Naive thymus-derived CD4-positive, alpha-beta T cell (primary cell): ENCODE measurements around the gene B3GNT3. TPM values are rescaled to one million over a fixed set of nuclear protein-coding genes. Genes with fewer than 3 reads are reported as not detected.
"Not testable (repeated sequence)": the region's sequence is repeated elsewhere in the genome, so short reads cannot be mapped to it uniquely, and the experiment has no call there.

ENCODE experiments used
- ATAC-seq: fragments of 150-1000 bp; cut with Tn5 transposase; 2 replicates; pipeline ENCODE4 v1.10.0; 2021; ENCODE audit warnings: mild to moderate bottlenecking, moderate library complexity
- CTCF ChIA-PET: fragments of 350-600 bp; sonication (Branson Sonifier 250); formaldehyde crosslinking; loops from one replicate; lab custom pipeline; 2021; ENCODE audit warnings: antibody characterized with exemption; lab: Charles Lee
- POLR2A ChIA-PET: fragments of 350-600 bp; sonication (Branson Sonifier 250); formaldehyde crosslinking; loops from one replicate; lab custom pipeline; 2021; ENCODE audit warnings: antibody characterized with exemption, inconsistent platforms; lab: Charles Lee
- DNase-seq, 9 donors: peaks; one replicate each; pipeline versions ENCODE4 v3.0.0 to v3.0.0-alpha.2; 2020 to 2022; ENCODE audit warnings: mixed read lengths in 1 of 9
- H3K27ac ChIP-seq: one replicate; pipeline ENCODE4 v1.7.0; 2013; ENCODE audit warnings: mild to moderate bottlenecking, low read depth, low read length, moderate library complexity
- H3K27me3 ChIP-seq, 2 donors: one replicate each; pipeline ENCODE4 v1.7.0; 2013; ENCODE audit warnings: low read length in 2 of 2, mild to moderate bottlenecking in 2 of 2, moderate library complexity in 2 of 2; ENCODE audit not compliant: control insufficient read depth in 2 of 2, insufficient read depth in 2 of 2
- H3K36me3 ChIP-seq, 3 experiments: 1 replicate in 2 of 3; 2 replicates in 1 of 3; pipeline ENCODE4 v1.7.0; 2013; ENCODE audit warnings: low read length in 3 of 3, mild to moderate bottlenecking in 3 of 3, moderate library complexity in 1 of 3; ENCODE audit not compliant: insufficient read depth in 3 of 3, control insufficient read depth in 2 of 3
- H3K4me1 ChIP-seq, 2 donors: one replicate each; pipeline ENCODE4 v1.7.0; 2013; ENCODE audit warnings: low read length in 2 of 2, mild to moderate bottlenecking in 2 of 2, moderate library complexity in 1 of 2; ENCODE audit not compliant: control insufficient read depth in 2 of 2, insufficient read depth in 2 of 2
- H3K4me3 ChIP-seq: 2 replicates; pipeline ENCODE4 v1.7.0; 2013; ENCODE audit warnings: mild to moderate bottlenecking, low read length
- H3K9me3 ChIP-seq, 3 experiments: 1 replicate in 2 of 3; 2 replicates in 1 of 3; pipeline ENCODE4 v1.7.0; 2013; ENCODE audit warnings: low read length in 3 of 3; ENCODE audit not compliant: control insufficient read depth in 2 of 3
- H3K27ac Mint-ChIP-seq, 9 donors: one replicate each; pipeline ENCODE4 v1.8.0; 2020 to 2022; ENCODE audit warnings: mixed read lengths in 9 of 9, mild to moderate bottlenecking in 8 of 9, moderate library complexity in 5 of 9, inconsistent platforms in 2 of 9
- H3K27me3 Mint-ChIP-seq, 5 donors: one replicate each; pipeline ENCODE4 v1.8.0; 2021 to 2022; ENCODE audit warnings: mixed read lengths in 5 of 5, mild to moderate bottlenecking in 1 of 5
- H3K36me3 Mint-ChIP-seq, 5 donors: one replicate each; pipeline ENCODE4 v1.8.0; 2020 to 2022; ENCODE audit warnings: mixed read lengths in 5 of 5, mild to moderate bottlenecking in 3 of 5, inconsistent platforms in 1 of 5
- H3K4me1 Mint-ChIP-seq, 7 donors: one replicate each; pipeline ENCODE4 v1.8.0; 2020 to 2022; ENCODE audit warnings: mixed read lengths in 7 of 7, mild to moderate bottlenecking in 3 of 7, inconsistent platforms in 1 of 7
- H3K4me3 Mint-ChIP-seq, 10 donors: one replicate each; pipeline ENCODE4 v1.8.0; 2020 to 2022; ENCODE audit warnings: mild to moderate bottlenecking in 10 of 10, mixed read lengths in 10 of 10, moderate library complexity in 6 of 10, inconsistent platforms in 2 of 10
- H3K9me3 Mint-ChIP-seq, 11 donors: one replicate each; pipeline ENCODE4 v1.8.0; 2020 to 2022; ENCODE audit warnings: mixed read lengths in 11 of 11, mild to moderate bottlenecking in 4 of 11, inconsistent platforms in 1 of 11, moderate library complexity in 1 of 11
- intact Hi-C, 2 donors: fragments of 100-400 bp; cut with micrococcal nuclease; formaldehyde crosslinking; loops; one replicate each; pipeline ENCODE4 v1.15.1; 2023
- polyA plus RNA-seq, 2 donors: library from polyadenylated mRNA; unstranded; fragments of 300-500 nt; fragmentation: Illumina TruSeq; gene quantifications; one replicate each; pipeline ENCODE4 v1.2.3, GENCODE V29; 2021
- total RNA-seq, 6 experiments: library from RNA in 5 of 6; stranded (reverse) in 5 of 6; gene quantifications; 1 replicate in 5 of 6; 2 replicates in 1 of 6; pipeline ENCODE4 v1.2.3 and lab custom pipeline; 2021 to 2026

The B3GNT3 gene
- total and polyA plus RNA-seq, 7 experiments from 2014 or later, result 0.43 to 1.0 (median 0.74) TPM; not detected in 3

DNA sequence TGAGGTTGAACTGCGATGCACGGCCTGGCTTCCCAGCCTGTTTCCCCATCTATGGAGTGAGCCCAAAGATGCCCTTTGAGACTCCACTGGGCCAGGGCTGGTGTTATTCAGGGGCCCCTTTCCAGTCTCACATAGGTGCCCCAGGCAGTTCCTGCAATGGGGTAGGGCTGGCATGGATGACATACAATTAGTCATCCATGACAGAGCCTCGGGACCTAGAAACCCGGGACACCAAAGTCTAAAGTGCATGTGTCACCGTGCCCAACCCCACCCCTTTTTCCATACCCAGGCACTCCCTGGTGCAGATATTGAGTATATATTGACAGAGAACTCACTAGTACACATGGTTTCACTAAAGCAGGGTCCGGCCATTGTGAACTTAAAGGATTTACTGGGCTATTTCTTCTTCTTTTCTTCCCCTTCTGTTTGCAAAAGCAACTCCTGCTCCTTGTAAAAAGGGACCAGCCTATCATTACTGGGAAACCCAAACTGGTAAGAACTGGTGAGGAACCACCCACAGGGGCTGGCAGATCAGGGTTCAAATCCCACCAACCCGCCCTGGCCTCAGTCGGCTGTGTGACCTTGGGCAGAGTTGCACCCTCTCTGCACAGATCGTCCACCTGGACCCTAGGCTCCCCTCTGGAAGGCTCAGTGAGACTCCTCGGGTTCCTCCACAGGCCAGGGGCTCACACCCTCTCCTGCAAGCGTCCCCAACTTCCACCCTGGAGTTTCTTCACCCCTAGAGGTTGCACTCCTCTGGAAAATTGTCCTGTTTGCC is 2.7 kb downstream of the B3GNT3 start:
- H3K4me3 Mint-ChIP-seq, result peak overlapping the region in 1 of 10 donors; percentile 31
- no peaks in the 10 kb centered on the region for H3K36me3 ChIP-seq
- peak overlapping the region in 3 of 9 donors; percentile 16 to 54 (median 28) for H3K27ac Mint-ChIP-seq
- H3K4me3 ChIP-seq, result no peak overlapping the region
- peaks cover 19 to 53% of the 10 kb centered on the region in 2 donors for H3K4me1 ChIP-seq
- H3K27ac ChIP-seq, result no peak overlapping the region
- H3K27me3 ChIP-seq, result no peaks in the 10 kb centered on the region
- H3K9me3 ChIP-seq, result no peaks in the 10 kb centered on the region
- DNase-seq (no peak), ATAC-seq (peak; percentile 64)
- intact Hi-C loops, result loop anchor here in 1 of 2 donors (10.0 kb wide), 1 partner anchor 137 kb away; the partner anchor contains the start of gene CCDC124
- H3K27me3 Mint-ChIP-seq, result peaks cover 0 to 26% (median 0%) of the 10 kb centered on the region in 5 donors
- no peaks in the 10 kb centered on the region for H3K9me3 Mint-ChIP-seq
- peaks cover 0 to 4% (median 0%) of the 10 kb centered on the region in 5 donors for H3K36me3 Mint-ChIP-seq
- ChIA-PET CTCF (no interaction called here), POLR2A (interaction anchor here (0.5 kb wide), 1 partner anchor 15 kb away, joined by 3 read pairs; no protein-coding TSS in a partner anchor)
- peaks cover 11 to 60% (median 43%) of the 10 kb centered on the region in 7 donors for H3K4me1 Mint-ChIP-seq

DNA sequence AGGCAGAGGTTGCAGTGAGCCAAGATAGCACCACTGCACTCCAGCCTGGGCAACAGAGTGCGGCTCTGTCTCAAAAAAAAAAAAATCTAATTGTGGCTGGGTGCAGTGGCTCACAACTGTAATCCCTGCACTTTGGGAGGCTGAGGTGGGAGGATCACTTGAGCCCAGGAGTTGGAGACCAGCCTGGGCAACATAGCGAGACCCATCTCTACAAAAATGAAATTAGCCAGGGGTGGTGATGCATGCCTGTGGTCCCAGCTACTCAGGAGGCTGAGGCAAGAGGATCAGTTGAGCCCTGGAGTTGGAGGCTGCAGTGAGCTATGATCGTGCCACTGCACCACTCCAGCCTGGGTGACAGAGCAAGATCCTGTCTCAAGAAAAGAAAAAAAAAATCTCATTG is 3.7 kb downstream of the B3GNT3 start:
- H3K27me3 ChIP-seq, ATAC-seq, DNase-seq, H3K4me3 ChIP-seq, H3K9me3 Mint-ChIP-seq, H3K9me3 ChIP-seq, H3K36me3 Mint-ChIP-seq, H3K36me3 ChIP-seq, H3K27ac ChIP-seq: not testable (repeated sequence)
- CTCF ChIA-PET, result interaction anchor here (0.9 kb wide), 1 partner anchor 15 kb away, joined by 3 read pairs; no protein-coding TSS in a partner anchor
- POLR2A ChIA-PET, result interaction anchor here (0.7 kb wide), 1 partner anchor 1065 kb away, joined by 3 read pairs; no protein-coding TSS in a partner anchor
- Mint-ChIP-seq H3K4me1 (peaks cover 17 to 61% (median 45%) of the 10 kb centered on the region in 7 donors), H3K4me3 (peak overlapping the region in 1 of 10 donors; percentile 34), H3K27me3 (peaks cover 0 to 27% (median 0%) of the 10 kb centered on the region in 5 donors), H3K27ac (peak overlapping the region in 1 of 9 donors; percentile 51)
- peaks cover 27 to 55% of the 10 kb centered on the region in 2 donors for H3K4me1 ChIP-seq
- intact Hi-C loops, result loop anchor here in 1 of 2 donors (10.0 kb wide), 1 partner anchor 136 kb away; the partner anchor contains the start of gene CCDC124

DNA sequence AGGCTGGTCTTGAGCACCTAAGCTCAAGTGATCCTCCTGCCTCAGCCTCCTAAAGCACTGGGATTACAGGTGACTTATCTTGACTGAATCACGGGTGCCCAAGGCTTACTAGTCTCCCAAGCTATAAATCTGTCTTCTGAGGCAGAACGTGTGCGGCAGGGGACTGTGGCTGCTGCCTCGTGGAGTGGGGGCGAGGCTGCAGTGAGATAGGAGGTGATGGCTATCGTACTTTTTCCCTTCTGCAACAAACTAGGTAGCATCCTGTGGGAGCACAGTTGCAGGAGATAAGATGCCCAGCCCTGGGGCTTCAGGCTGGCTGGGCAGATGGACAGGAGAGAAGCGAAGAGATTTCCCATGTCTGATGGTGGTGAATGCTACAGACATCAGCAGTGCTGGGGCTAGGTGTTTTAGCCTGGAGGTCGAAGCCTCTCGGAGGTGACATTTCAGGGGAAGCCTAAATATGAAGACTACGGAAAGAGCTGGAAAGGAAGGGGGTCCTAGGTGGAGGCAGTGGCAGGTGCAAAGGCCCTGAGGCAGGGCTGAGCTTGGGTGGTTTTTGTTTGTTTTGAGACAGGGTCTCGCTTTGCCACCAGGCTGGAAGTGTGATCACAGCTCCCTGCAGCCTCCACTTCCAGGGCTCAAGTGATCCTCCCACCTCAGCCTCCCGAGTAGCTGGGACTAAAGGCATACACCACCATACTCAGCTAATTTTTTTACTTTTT is 7.4 kb downstream of the B3GNT3 start:
- no peak for DNase-seq
- no peak overlapping the region for H3K4me3 ChIP-seq
- Mint-ChIP-seq H3K4me3 (peak overlapping the region in 9 of 10 donors; percentile 8 to 73 (median 60)), H3K4me1 (peaks cover 19 to 52% (median 36%) of the 10 kb centered on the region in 7 donors), H3K27ac (peak overlapping the region in 8 of 9 donors; percentile 54 to 95 (median 88)), H3K36me3 (peaks cover 0 to 8% (median 0%) of the 10 kb centered on the region in 5 donors), H3K27me3 (peaks cover 0 to 10% (median 0%) of the 10 kb centered on the region in 5 donors), H3K9me3 (peaks cover 0 to 2% (median 0%) of the 10 kb centered on the region in 11 donors)
- no peak for ATAC-seq
- no peaks in the 10 kb centered on the region for H3K9me3 ChIP-seq
- POLR2A ChIA-PET, result interaction anchor here (0.6 to 4.6 kb wide), 13 partner anchors 7 to 1390 kb away, joined by 3 to 41 read pairs (median 5); partner anchors contain the start of genes B3GNT3, FCHO1, JAK3 and MAP1S
- no peaks in the 10 kb centered on the region for H3K27me3 ChIP-seq
- CTCF ChIA-PET, result interaction anchor here (0.6 to 1.5 kb wide), 4 partner anchors 18 to 99 kb away, joined by 3 to 5 read pairs (median 4); no protein-coding TSS in a partner anchor
- H3K4me1 ChIP-seq, result peaks cover 15 to 27% of the 10 kb centered on the region in 2 donors
- H3K27ac ChIP-seq, result no peak overlapping the region
- H3K36me3 ChIP-seq, result no peaks in the 10 kb centered on the region
- intact Hi-C loops, result no loop called here

DNA sequence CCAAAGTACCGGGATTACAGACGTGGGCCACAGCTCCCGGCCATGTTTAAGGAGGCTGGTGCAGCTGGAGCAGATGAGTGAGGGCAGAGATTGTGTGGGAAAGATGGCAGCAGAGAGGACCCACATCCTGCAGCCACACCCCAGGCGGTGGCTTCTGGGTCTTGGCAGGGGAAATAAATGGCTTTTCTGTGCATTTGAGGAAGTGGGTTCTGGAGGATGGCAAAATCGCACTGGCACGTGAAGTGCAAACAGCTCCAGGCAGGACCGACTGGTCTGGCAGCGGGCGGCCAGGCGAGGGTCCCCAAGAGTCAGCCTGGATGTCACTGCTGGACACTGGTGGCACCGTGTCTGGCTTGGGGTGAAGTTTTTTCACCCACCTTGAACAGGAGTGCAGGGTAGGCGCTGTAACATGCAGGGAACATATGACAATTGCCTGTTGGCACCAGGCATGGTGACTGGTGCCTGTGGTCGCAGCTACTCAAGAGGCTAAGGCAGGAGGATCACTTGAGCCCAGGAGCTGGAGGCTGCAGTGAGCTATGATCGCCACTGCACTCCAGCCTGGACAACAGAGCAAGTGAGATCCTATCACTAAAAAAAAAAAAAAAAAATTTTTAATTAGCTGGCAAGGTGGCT is 8.4 kb downstream of the B3GNT3 start:
- Mint-ChIP-seq H3K27me3 (peaks cover 0 to 12% (median 0%) of the 10 kb centered on the region in 5 donors), H3K9me3 (peaks cover 0 to 2% (median 0%) of the 10 kb centered on the region in 11 donors), H3K36me3 (peaks cover 0 to 8% (median 0%) of the 10 kb centered on the region in 5 donors), H3K4me3 (peak overlapping the region; percentile 75 to 88 (median 82)), H3K27ac (peak overlapping the region; percentile 76 to 97 (median 88)), H3K4me1 (peaks cover 19 to 55% (median 40%) of the 10 kb centered on the region in 7 donors)
- Histone ChIP-seq H3K9me3 (no peaks in the 10 kb centered on the region), H3K4me3 (peak overlapping the region; percentile 38), H3K27ac (peak overlapping the region; percentile 25), H3K27me3 (no peaks in the 10 kb centered on the region), H3K4me1 (peaks cover 15 to 34% of the 10 kb centered on the region in 2 donors), H3K36me3 (no peaks in the 10 kb centered on the region)
- peak; percentile 77 for ATAC-seq
- DNase-seq, result peak in 6 of 9 donors; percentile 60 to 72 (median 69)
- ChIA-PET POLR2A (interaction anchor here (0.6 to 4.6 kb wide), 15 partner anchors 8 to 1389 kb away, joined by 3 to 41 read pairs (median 4); partner anchors contain the start of genes B3GNT3, CCDC124, JAK3 and MAP1S), CTCF (interaction anchor here (0.6 to 1.5 kb wide), 7 partner anchors 11 to 421 kb away, joined by 3 to 5 read pairs (median 3); no protein-coding TSS in a partner anchor)
- intact Hi-C loops, result loop anchor here in 1 of 2 donors (1.0 kb wide), 1 partner anchor 45 kb away; no protein-coding TSS in a partner anchor

DNA sequence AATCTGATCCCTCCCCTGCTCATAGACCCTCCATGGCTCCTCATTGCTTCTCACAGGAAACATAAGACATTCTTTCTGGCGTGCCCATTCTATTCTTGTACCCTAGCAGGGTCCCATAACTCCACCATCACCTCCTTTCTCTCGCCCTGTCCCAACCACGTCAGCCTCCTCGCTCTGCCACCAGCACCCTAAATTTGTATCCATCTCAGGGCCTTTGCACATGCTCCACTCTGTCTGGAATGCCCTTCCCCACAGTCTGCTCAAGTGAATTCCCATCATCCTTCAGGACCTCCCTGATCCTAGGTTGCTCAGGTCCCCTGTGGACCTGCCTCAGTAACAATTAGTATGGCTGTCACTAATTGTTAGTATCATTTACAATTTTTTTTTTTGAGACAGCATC is 10.5 kb downstream of the B3GNT3 start:
- Mint-ChIP-seq H3K4me3 (peak overlapping the region in 7 of 10 donors; percentile 3 to 71 (median 23)), H3K4me1 (peaks cover 19 to 56% (median 42%) of the 10 kb centered on the region in 7 donors), H3K36me3 (peaks cover 0 to 8% (median 0%) of the 10 kb centered on the region in 5 donors), H3K27ac (peak overlapping the region in 8 of 9 donors; percentile 3 to 82 (median 64)), H3K9me3 (peaks cover 0 to 2% (median 0%) of the 10 kb centered on the region in 11 donors), H3K27me3 (peaks cover 0 to 14% (median 0%) of the 10 kb centered on the region in 5 donors)
- ChIA-PET POLR2A (interaction anchor here (1.2 to 4.6 kb wide), 3 partner anchors 10 to 46 kb away, joined by 3 to 41 read pairs (median 11); partner anchors contain the start of gene B3GNT3), CTCF (interaction anchor here (0.6 kb wide), 1 partner anchor 22 kb away, joined by 3 read pairs; no protein-coding TSS in a partner anchor)
- Histone ChIP-seq H3K9me3 (no peaks in the 10 kb centered on the region), H3K27me3 (no peaks in the 10 kb centered on the region), H3K4me3 (no peak overlapping the region), H3K4me1 (peaks cover 15 to 34% of the 10 kb centered on the region in 2 donors), H3K27ac (no peak overlapping the region), H3K36me3 (no peaks in the 10 kb centered on the region)
- intact Hi-C loops, result no loop called here
- ATAC-seq (no peak), DNase-seq (no peak)
